ENCODE measurements around the gene FXYD4.

The FXYD4 gene

GRCh38 chr10:43396928-43397624 is 25.6 kb downstream of the FXYD4 start:
- Histone ChIP-seq H3K4me3 (ENCODE audit: insufficient read depth in 1 of 2, low read depth in 1 of 2, low read length in 2 of 2) (peak overlapping the region; percentile 73 to 80), H3K9ac (ENCODE audit: low read length) (peak overlapping the region; percentile 89), H4K8ac (ENCODE audit: low read length) (peak overlapping the region; percentile 95), H2BK5ac (ENCODE audit: low read depth, low read length, poor library complexity, severe bottlenecking) (peak overlapping the region; percentile 81), H4K91ac (ENCODE audit: low read length) (peak overlapping the region; percentile 95), H3K23ac (ENCODE audit: low read length in 2 of 2) (peak overlapping the region in 1 of 2 experiments; percentile 89), H3K36me3 (ENCODE audit: control insufficient read depth in 1 of 2, insufficient read depth in 2 of 2, low read depth in 1 of 2, low read length in 2 of 2) (peaks cover 18 to 58% of the 10 kb centered on the region in 2 experiments), H2BK120ac (ENCODE audit: low read depth, low read length) (peak overlapping the region; percentile 94), H3K79me1 (replicated peaks; ENCODE audit: low read length, poor library complexity, severe bottlenecking) (peaks cover 1% of the 10 kb centered on the region), H2AFZ (ENCODE audit: low read depth, low read length) (no peak overlapping the region), H3K18ac (ENCODE audit: low read depth in 1 of 2, low read length in 2 of 2) (peak overlapping the region; percentile 80 to 94), H3K14ac (ENCODE audit: low read length in 2 of 2) (peak overlapping the region; percentile 25 to 65), H2BK15ac (ENCODE audit: low read depth, poor library complexity, severe bottlenecking) (peak overlapping the region; percentile 77), H3K27me3 (ENCODE audit: control insufficient read depth in 1 of 2, insufficient read depth in 1 of 2, low read length in 2 of 2) (no peaks in the 10 kb centered on the region), H3K4me1 (ENCODE audit: control insufficient read depth, insufficient read depth, low read depth, low read length) (peaks cover 17% of the 10 kb centered on the region), H3K27ac (ENCODE audit: low read length, poor library complexity, severe bottlenecking) (peak overlapping the region; percentile 83), H3K4ac (ENCODE audit: low read depth in 1 of 2, low read length in 2 of 2) (peak overlapping the region; percentile 73 to 98), H3K4me2 (ENCODE audit: low read length, poor library complexity, severe bottlenecking) (peak overlapping the region; percentile 72), H2BK12ac (ENCODE audit: low read length in 2 of 2) (peak overlapping the region in 1 of 2 experiments; percentile 42), H2AK5ac (ENCODE audit: low read length, severe bottlenecking) (no peak overlapping the region), H3K9me3 (ENCODE audit: control insufficient read depth, low read length) (no peaks in the 10 kb centered on the region)
- DNase-seq, result peak; percentile 92
- WGBS, result under 1% methylated on average over 58 of the region's 70 CpGs

GRCh38 chr10:43398939-43399319 is 27.5 kb downstream of the FXYD4 start:
- H3K9me3 ChIP-seq (ENCODE audit: control insufficient read depth, low read length), result no peaks in the 10 kb centered on the region
- no peak overlapping the region for H2AK5ac ChIP-seq (ENCODE audit: low read length, severe bottlenecking)
- H2BK5ac ChIP-seq (ENCODE audit: low read depth, low read length, poor library complexity, severe bottlenecking), result no peak overlapping the region
- no peak overlapping the region for H3K4me2 ChIP-seq (ENCODE audit: low read length, poor library complexity, severe bottlenecking)
- no peak overlapping the region for H4K91ac ChIP-seq (ENCODE audit: low read length)
- no peak overlapping the region for H3K14ac ChIP-seq (ENCODE audit: low read length in 2 of 2)
- WGBS, result 91% methylated on average over 2 of the region's 2 CpGs
- H3K18ac ChIP-seq (ENCODE audit: low read depth in 1 of 2, low read length in 2 of 2), result peak overlapping the region in 1 of 2 experiments; percentile 60
- no peak overlapping the region for H3K9ac ChIP-seq (ENCODE audit: low read length)
- DNase-seq, result no peak
- H4K8ac ChIP-seq (ENCODE audit: low read length), result no peak overlapping the region
- H3K79me1 ChIP-seq (replicated peaks; ENCODE audit: low read length, poor library complexity, severe bottlenecking), result no peaks in the 10 kb centered on the region
- no peak overlapping the region for H2BK12ac ChIP-seq (ENCODE audit: low read length in 2 of 2)
- H3K4me1 ChIP-seq (ENCODE audit: control insufficient read depth, insufficient read depth, low read depth, low read length), result peaks cover 21% of the 10 kb centered on the region
- no peak overlapping the region for H3K23ac ChIP-seq (ENCODE audit: low read length in 2 of 2)
- no peak overlapping the region for H3K4ac ChIP-seq (ENCODE audit: low read depth in 1 of 2, low read length in 2 of 2)
- H3K36me3 ChIP-seq (ENCODE audit: control insufficient read depth in 1 of 2, insufficient read depth in 2 of 2, low read depth in 1 of 2, low read length in 2 of 2), result peaks cover 13 to 56% of the 10 kb centered on the region in 2 experiments
- H3K27me3 ChIP-seq (ENCODE audit: control insufficient read depth in 1 of 2, insufficient read depth in 1 of 2, low read length in 2 of 2), result no peaks in the 10 kb centered on the region
- H2BK120ac ChIP-seq (ENCODE audit: low read depth, low read length), result no peak overlapping the region
- H2AFZ ChIP-seq (ENCODE audit: low read depth, low read length), result no peak overlapping the region
- H3K27ac ChIP-seq (ENCODE audit: low read length, poor library complexity, severe bottlenecking), result peak overlapping the region; percentile 16
- no peak overlapping the region for H3K4me3 ChIP-seq (ENCODE audit: insufficient read depth in 1 of 2, low read depth in 1 of 2, low read length in 2 of 2)
- no peak overlapping the region for H2BK15ac ChIP-seq (ENCODE audit: low read depth, poor library complexity, severe bottlenecking)

GRCh38 chr10:43399320-43400310 is 28.2 kb downstream of the FXYD4 start:
- H3K36me3 ChIP-seq (ENCODE audit: control insufficient read depth in 1 of 2, insufficient read depth in 2 of 2, low read depth in 1 of 2, low read length in 2 of 2), result peaks cover 13 to 50% of the 10 kb centered on the region in 2 experiments
- 80% methylated on average over 3 of the region's 5 CpGs for WGBS

GRCh38 chr10:43401627-43402026 is 30.2 kb downstream of the FXYD4 start:
- Histone ChIP-seq H3K9me3 (ENCODE audit: control insufficient read depth, low read length) (no peaks in the 10 kb centered on the region), H3K36me3 (ENCODE audit: control insufficient read depth in 1 of 2, insufficient read depth in 2 of 2, low read depth in 1 of 2, low read length in 2 of 2) (peaks cover 9 to 42% of the 10 kb centered on the region in 2 experiments), H3K4me1 (ENCODE audit: control insufficient read depth, insufficient read depth, low read depth, low read length) (peaks cover 22% of the 10 kb centered on the region), H2AK5ac (ENCODE audit: low read length, severe bottlenecking) (no peak overlapping the region), H3K27ac (ENCODE audit: low read length, poor library complexity, severe bottlenecking) (peak overlapping the region; percentile 6), H4K91ac (ENCODE audit: low read length) (no peak overlapping the region), H2AFZ (ENCODE audit: low read depth, low read length) (no peak overlapping the region), H3K14ac (ENCODE audit: low read length in 2 of 2) (no peak overlapping the region), H3K9ac (ENCODE audit: low read length) (peak overlapping the region; percentile 43), H3K18ac (ENCODE audit: low read depth in 1 of 2, low read length in 2 of 2) (no peak overlapping the region), H3K4me3 (ENCODE audit: insufficient read depth in 1 of 2, low read depth in 1 of 2, low read length in 2 of 2) (no peak overlapping the region), H3K27me3 (ENCODE audit: control insufficient read depth in 1 of 2, insufficient read depth in 1 of 2, low read length in 2 of 2) (no peaks in the 10 kb centered on the region), H2BK120ac (ENCODE audit: low read depth, low read length) (no peak overlapping the region), H2BK5ac (ENCODE audit: low read depth, low read length, poor library complexity, severe bottlenecking) (no peak overlapping the region), H2BK12ac (ENCODE audit: low read length in 2 of 2) (no peak overlapping the region), H3K79me1 (replicated peaks; ENCODE audit: low read length, poor library complexity, severe bottlenecking) (no peaks in the 10 kb centered on the region), H3K4ac (ENCODE audit: low read depth in 1 of 2, low read length in 2 of 2) (no peak overlapping the region), H4K8ac (ENCODE audit: low read length) (no peak overlapping the region), H3K4me2 (ENCODE audit: low read length, poor library complexity, severe bottlenecking) (no peak overlapping the region), H2BK15ac (ENCODE audit: low read depth, poor library complexity, severe bottlenecking) (no peak overlapping the region), H3K23ac (ENCODE audit: low read length in 2 of 2) (no peak overlapping the region)
- no peak for DNase-seq
- no CpG with 5 or more reads among the region's 2 CpGs for WGBS

More at GRCh38 chr10:43399320-43400310, 28.2 kb downstream of the FXYD4 start:
- Histone ChIP-seq H3K4me1 (ENCODE audit: control insufficient read depth, insufficient read depth, low read depth, low read length) (peaks cover 24% of the 10 kb centered on the region), H3K23ac (ENCODE audit: low read length in 2 of 2) (no peak overlapping the region), H3K18ac (ENCODE audit: low read depth in 1 of 2, low read length in 2 of 2) (peak overlapping the region in 1 of 2 experiments; percentile 60), H3K9me3 (ENCODE audit: control insufficient read depth, low read length) (no peaks in the 10 kb centered on the region), H3K4me2 (ENCODE audit: low read length, poor library complexity, severe bottlenecking) (no peak overlapping the region), H3K27me3 (ENCODE audit: control insufficient read depth in 1 of 2, insufficient read depth in 1 of 2, low read length in 2 of 2) (no peaks in the 10 kb centered on the region), H2AFZ (ENCODE audit: low read depth, low read length) (no peak overlapping the region), H2AK5ac (ENCODE audit: low read length, severe bottlenecking) (no peak overlapping the region), H2BK12ac (ENCODE audit: low read length in 2 of 2) (no peak overlapping the region), H4K91ac (ENCODE audit: low read length) (no peak overlapping the region), H3K79me1 (replicated peaks; ENCODE audit: low read length, poor library complexity, severe bottlenecking) (no peaks in the 10 kb centered on the region), H3K27ac (ENCODE audit: low read length, poor library complexity, severe bottlenecking) (peak overlapping the region; percentile 16), H4K8ac (ENCODE audit: low read length) (peak overlapping the region; percentile 49), H3K4me3 (ENCODE audit: insufficient read depth in 1 of 2, low read depth in 1 of 2, low read length in 2 of 2) (no peak overlapping the region), H3K14ac (ENCODE audit: low read length in 2 of 2) (no peak overlapping the region), H2BK120ac (ENCODE audit: low read depth, low read length) (no peak overlapping the region), H2BK5ac (ENCODE audit: low read depth, low read length, poor library complexity, severe bottlenecking) (no peak overlapping the region), H3K4ac (ENCODE audit: low read depth in 1 of 2, low read length in 2 of 2) (no peak overlapping the region), H2BK15ac (ENCODE audit: low read depth, poor library complexity, severe bottlenecking) (no peak overlapping the region), H3K9ac (ENCODE audit: low read length) (peak overlapping the region; percentile 9)
- peak; percentile 74 for DNase-seq
